ENCODE results near the gene CLECL1. TPM values are rescaled to one million over a fixed set of nuclear protein-coding genes. Genes with fewer than 3 reads are reported as not detected.
"Not testable (repeated sequence)": the region's sequence is repeated elsewhere in the genome, so short reads cannot be mapped to it uniquely, and the experiment has no call there.

CLECL1 gene
- total and polyA plus RNA-seq, 9 donors, result 0.18 to 0.35 (median 0.26) TPM; not detected in 6

- H3K36me3 ChIP-seq (ENCODE audit: control insufficient read depth, insufficient read depth, low read length), result peaks cover 6% of the 10 kb centered on the region
- H3K27me3 ChIP-seq (ENCODE audit: control insufficient read depth, insufficient read depth, low read length), result no peaks in the 10 kb centered on the region
- H3K4me1 ChIP-seq (ENCODE audit: control insufficient read depth, insufficient read depth, low read length), result no peaks in the 10 kb centered on the region
- WGBS (ENCODE audit: insufficient coverage), result no CpG with 5 or more reads among the region's 2 CpGs
- no peak for DNase-seq
- no peak overlapping the region for H3K4me3 ChIP-seq (ENCODE audit: low read length)
- no peak overlapping the region for H3K27ac ChIP-seq (ENCODE audit: low read length)
- H3K9me3 ChIP-seq (replicated peaks; ENCODE audit: control insufficient read depth, low read depth, low read length), result peaks cover 2% of the 10 kb centered on the region
These were observed 34.2 kb downstream of the CLECL1 start for GRCh38 chr12:9698681-9699080.

- H3K4me1 ChIP-seq (ENCODE audit: control insufficient read depth, insufficient read depth, low read length), result no peaks in the 10 kb centered on the region
- H3K4me3 ChIP-seq (ENCODE audit: low read length), result no peak overlapping the region
These were observed 35.3 kb downstream of the CLECL1 start for GRCh38 chr12:9697619-9698018.

GRCh38 chr12:9695661-9696060 is 37.2 kb downstream of the CLECL1 start:
- H3K4me3 ChIP-seq (ENCODE audit: low read length); H3K4me1 ChIP-seq (ENCODE audit: control insufficient read depth, insufficient read depth, low read length); H3K36me3 ChIP-seq (ENCODE audit: control insufficient read depth, insufficient read depth, low read length); H3K27ac ChIP-seq (ENCODE audit: low read length); H3K9me3 ChIP-seq (replicated peaks; ENCODE audit: control insufficient read depth, low read depth, low read length); DNase-seq; H3K27me3 ChIP-seq (ENCODE audit: control insufficient read depth, insufficient read depth, low read length): not testable (repeated sequence)
- WGBS (ENCODE audit: insufficient coverage), result no CpG with 5 or more reads among the region's 3 CpGs

More at GRCh38 chr12:9697619-9698018, 35.3 kb downstream of the CLECL1 start:
- H3K27ac ChIP-seq (ENCODE audit: low read length), result no peak overlapping the region
- H3K9me3 ChIP-seq (replicated peaks; ENCODE audit: control insufficient read depth, low read depth, low read length), result peaks cover 2% of the 10 kb centered on the region
- peaks cover 8% of the 10 kb centered on the region for H3K36me3 ChIP-seq (ENCODE audit: control insufficient read depth, insufficient read depth, low read length)
- H3K27me3 ChIP-seq (ENCODE audit: control insufficient read depth, insufficient read depth, low read length), result no peaks in the 10 kb centered on the region
- no peak for DNase-seq

DNA sequence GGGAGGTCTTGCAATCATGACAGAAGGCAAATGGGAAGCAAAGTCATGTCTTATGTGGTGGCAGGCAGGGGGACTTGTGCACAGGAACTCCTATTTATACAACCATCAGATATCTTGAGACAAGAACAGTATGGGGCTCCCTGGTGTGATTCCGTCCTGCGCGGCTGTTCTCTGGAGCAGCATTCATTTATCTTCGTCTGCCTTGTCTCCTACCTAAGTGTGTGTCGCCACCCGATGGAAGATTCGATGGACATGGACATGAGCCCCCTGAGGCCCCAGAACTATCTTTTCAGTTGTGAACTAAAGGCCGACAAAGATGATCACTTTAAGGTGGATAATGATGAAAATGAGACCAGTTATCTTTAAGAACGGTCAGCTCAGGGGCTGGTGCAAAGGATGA is 37.7 kb downstream of the CLECL1 start:
- 97% methylated on average over 9 of the region's 9 CpGs for WGBS (ENCODE audit: insufficient coverage)
- H3K4me1 ChIP-seq (ENCODE audit: control insufficient read depth, insufficient read depth, low read length); H3K9me3 ChIP-seq (replicated peaks; ENCODE audit: control insufficient read depth, low read depth, low read length); H3K27ac ChIP-seq (ENCODE audit: low read length); DNase-seq; H3K36me3 ChIP-seq (ENCODE audit: control insufficient read depth, insufficient read depth, low read length); H3K27me3 ChIP-seq (ENCODE audit: control insufficient read depth, insufficient read depth, low read length); H3K4me3 ChIP-seq (ENCODE audit: low read length): not testable (repeated sequence)

DNA sequence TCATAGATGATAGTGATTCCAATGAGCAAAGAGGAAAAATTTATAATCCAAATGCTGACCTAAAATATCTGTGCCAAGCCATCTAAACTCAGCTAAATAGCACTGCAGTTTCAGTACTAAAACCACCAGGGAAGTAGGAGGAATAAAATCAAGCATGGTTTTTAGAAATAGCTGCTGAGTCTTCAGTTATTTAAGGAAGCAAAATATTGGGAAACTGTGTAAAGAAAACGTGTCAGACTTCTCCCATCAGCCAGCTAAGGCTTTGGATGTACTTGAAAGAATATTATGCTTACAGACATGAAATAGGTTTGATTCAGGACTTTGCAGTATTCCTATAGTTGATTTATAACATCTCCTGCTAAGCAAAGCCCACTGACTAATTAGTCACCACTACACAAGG is 38.7 kb downstream of the CLECL1 start:
- no peak overlapping the region for H3K27ac ChIP-seq (ENCODE audit: low read length)
- DNase-seq, result peak; percentile 37
- H3K27me3 ChIP-seq (ENCODE audit: control insufficient read depth, insufficient read depth, low read length), result no peaks in the 10 kb centered on the region
- no peak overlapping the region for H3K4me3 ChIP-seq (ENCODE audit: low read length)
- WGBS (ENCODE audit: insufficient coverage), result no CpG with 5 or more reads among the region's 1 CpG
- peaks cover 8% of the 10 kb centered on the region for H3K36me3 ChIP-seq (ENCODE audit: control insufficient read depth, insufficient read depth, low read length)
- peaks cover 2% of the 10 kb centered on the region for H3K9me3 ChIP-seq (replicated peaks; ENCODE audit: control insufficient read depth, low read depth, low read length)
- H3K4me1 ChIP-seq (ENCODE audit: control insufficient read depth, insufficient read depth, low read length), result no peaks in the 10 kb centered on the region

- no CpG with 5 or more reads among the region's 1 CpG for WGBS (ENCODE audit: insufficient coverage)
- no peak overlapping the region for H3K27ac ChIP-seq (ENCODE audit: low read length)
These were observed 40.0 kb downstream of the CLECL1 start for GRCh38 chr12:9692909-9693308.

GRCh38 chr12:9687228-9687627 is 45.7 kb downstream of the CLECL1 start:
- DNase-seq, result no peak
- H3K36me3 ChIP-seq (ENCODE audit: control insufficient read depth, insufficient read depth, low read length), result peaks cover 12% of the 10 kb centered on the region
- H3K27ac ChIP-seq (ENCODE audit: low read length), result no peak overlapping the region
- no peaks in the 10 kb centered on the region for H3K4me1 ChIP-seq (ENCODE audit: control insufficient read depth, insufficient read depth, low read length)
- H3K4me3 ChIP-seq (ENCODE audit: low read length), result no peak overlapping the region
- no peaks in the 10 kb centered on the region for H3K27me3 ChIP-seq (ENCODE audit: control insufficient read depth, insufficient read depth, low read length)
- WGBS (ENCODE audit: insufficient coverage), result 67% methylated on average over 1 of the region's 1 CpG
- H3K9me3 ChIP-seq (replicated peaks; ENCODE audit: control insufficient read depth, low read depth, low read length), result no peaks in the 10 kb centered on the region

More at GRCh38 chr12:9692909-9693308, 40.0 kb downstream of the CLECL1 start:
- Histone ChIP-seq H3K27me3 (ENCODE audit: control insufficient read depth, insufficient read depth, low read length) (no peaks in the 10 kb centered on the region), H3K36me3 (ENCODE audit: control insufficient read depth, insufficient read depth, low read length) (peaks cover 16% of the 10 kb centered on the region), H3K4me1 (ENCODE audit: control insufficient read depth, insufficient read depth, low read length) (no peaks in the 10 kb centered on the region), H3K9me3 (replicated peaks; ENCODE audit: control insufficient read depth, low read depth, low read length) (peaks cover 2% of the 10 kb centered on the region), H3K4me3 (ENCODE audit: low read length) (no peak overlapping the region)
- DNase-seq, result no peak

- no peaks in the 10 kb centered on the region for H3K27me3 ChIP-seq (ENCODE audit: control insufficient read depth, insufficient read depth, low read length)
- peaks cover 12% of the 10 kb centered on the region for H3K36me3 ChIP-seq (ENCODE audit: control insufficient read depth, insufficient read depth, low read length)
- no peaks in the 10 kb centered on the region for H3K9me3 ChIP-seq (replicated peaks; ENCODE audit: control insufficient read depth, low read depth, low read length)
- no peaks in the 10 kb centered on the region for H3K4me1 ChIP-seq (ENCODE audit: control insufficient read depth, insufficient read depth, low read length)
- no peak for DNase-seq
- no peak overlapping the region for H3K4me3 ChIP-seq (ENCODE audit: low read length)
- H3K27ac ChIP-seq (ENCODE audit: low read length), result no peak overlapping the region
- WGBS (ENCODE audit: insufficient coverage), result 94% methylated on average over 2 of the region's 4 CpGs
These were observed 47.0 kb downstream of the CLECL1 start for GRCh38 chr12:9685915-9686314.

GRCh38 chr12:9685366-9685765 is 47.5 kb downstream of the CLECL1 start:
- peaks cover 12% of the 10 kb centered on the region for H3K36me3 ChIP-seq (ENCODE audit: control insufficient read depth, insufficient read depth, low read length)
- not testable (repeated sequence) for H3K4me1 ChIP-seq (ENCODE audit: control insufficient read depth, insufficient read depth, low read length); H3K4me3 ChIP-seq (ENCODE audit: low read length); H3K27ac ChIP-seq (ENCODE audit: low read length); H3K27me3 ChIP-seq (ENCODE audit: control insufficient read depth, insufficient read depth, low read length); DNase-seq; H3K9me3 ChIP-seq (replicated peaks; ENCODE audit: control insufficient read depth, low read depth, low read length)
- 60% methylated on average over 1 of the region's 5 CpGs for WGBS (ENCODE audit: insufficient coverage)

DNA sequence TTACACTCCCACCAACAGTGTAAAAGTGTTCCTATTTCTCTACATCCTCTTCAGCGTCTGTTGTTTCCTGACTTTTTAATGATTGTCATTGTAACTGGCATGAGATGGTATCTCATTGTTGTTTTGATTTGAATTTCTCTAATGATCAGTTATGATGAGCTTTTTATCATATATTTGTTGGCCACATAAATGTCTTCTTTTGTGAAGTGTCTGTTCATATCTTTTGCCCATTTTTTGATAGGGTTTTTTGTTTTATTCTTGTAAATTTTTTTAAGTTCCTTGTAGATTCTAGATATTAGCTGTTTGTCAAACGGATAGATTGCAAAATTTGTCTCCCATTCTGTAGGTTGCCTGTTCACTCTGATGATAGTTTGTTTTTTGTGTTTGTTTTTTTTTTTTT is 49.9 kb downstream of the CLECL1 start:
- H3K4me1 ChIP-seq (ENCODE audit: control insufficient read depth, insufficient read depth, low read length); H3K27me3 ChIP-seq (ENCODE audit: control insufficient read depth, insufficient read depth, low read length); H3K4me3 ChIP-seq (ENCODE audit: low read length); DNase-seq; H3K27ac ChIP-seq (ENCODE audit: low read length); H3K36me3 ChIP-seq (ENCODE audit: control insufficient read depth, insufficient read depth, low read length); H3K9me3 ChIP-seq (replicated peaks; ENCODE audit: control insufficient read depth, low read depth, low read length): not testable (repeated sequence)
- WGBS (ENCODE audit: insufficient coverage), result no CpG with 5 or more reads among the region's 2 CpGs

GRCh38 chr12:9682508-9682907 is 50.4 kb downstream of the CLECL1 start:
- H3K36me3 ChIP-seq (ENCODE audit: control insufficient read depth, insufficient read depth, low read length); H3K4me1 ChIP-seq (ENCODE audit: control insufficient read depth, insufficient read depth, low read length); DNase-seq; H3K4me3 ChIP-seq (ENCODE audit: low read length); H3K27ac ChIP-seq (ENCODE audit: low read length); H3K9me3 ChIP-seq (replicated peaks; ENCODE audit: control insufficient read depth, low read depth, low read length); H3K27me3 ChIP-seq (ENCODE audit: control insufficient read depth, insufficient read depth, low read length): not testable (repeated sequence)
- WGBS (ENCODE audit: insufficient coverage), result no CpG with 5 or more reads among the region's 4 CpGs
